Esophagus muscularis mucosa (tissue), 4 donors: ENCODE measurements around the gene PDS5B. TPM values are rescaled to one million over a fixed set of nuclear protein-coding genes. Genes with fewer than 3 reads are reported as not detected.

Experiments
- DNase-seq: peaks from one replicate; pipeline ENCODE4 v3.0.0-alpha.2; 2017; ENCODE audit errors: extremely low spot score
- H3K27ac ChIP-seq, 4 donors: fragments of 200-600 bp; sonication (generic); replicated peaks in 1 of 4; 1 replicate in 3 of 4; 2 replicates in 1 of 4; pipeline ENCODE4 v1.5.1; 2016 to 2019; ENCODE audit warnings: mild to moderate bottlenecking in 1 of 4
- H3K27me3 ChIP-seq, 4 donors: fragments of 200-600 bp; sonication (generic); one replicate each; pipeline versions ENCODE4 v1.5.1 to v1.6.0; 2016 to 2019
- H3K36me3 ChIP-seq, 4 donors: fragments of 200-600 bp; sonication (generic); one replicate each; pipeline ENCODE4 v1.5.1; 2016 to 2019
- H3K4me1 ChIP-seq, 4 donors: fragments of 200-600 bp; sonication (generic); one replicate each; pipeline ENCODE4 v1.5.1; 2016 to 2019
- H3K4me3 ChIP-seq, 4 donors: fragments of 200-600 bp; sonication (generic); 1 replicate in 2 of 4; 2 replicates in 2 of 4; pipeline ENCODE4 v1.5.1; 2016 to 2019; ENCODE audit warnings: mild to moderate bottlenecking in 4 of 4, moderate library complexity in 1 of 4
- H3K9me3 ChIP-seq, 4 donors: fragments of 200-600 bp; sonication (generic); 1 replicate in 3 of 4; 2 replicates in 1 of 4; pipeline ENCODE4 v1.5.1; 2016 to 2019
- CTCF ChIP-seq, 3 experiments: fragments of 200-600 bp in 2 of 3; fragments of 450-650 bp in 1 of 3; sonication (generic) in 2 of 3; IDR thresholded peaks; one replicate each; pipeline ENCODE4 v1.5.1; 2017 to 2019; ENCODE audit warnings: antibody characterized with exemption in 3 of 3, mild to moderate bottlenecking in 2 of 3, moderate library complexity in 1 of 3
- EP300 ChIP-seq: sonication (generic); formaldehyde crosslinking; IDR thresholded peaks from one replicate; pipeline ENCODE4 v1.6.1; 2017; ENCODE audit warnings: antibody characterized with exemption
- POLR2A ChIP-seq: fragments of 450-650 bp; IDR thresholded peaks from one replicate; pipeline ENCODE4 v1.6.1; 2017; ENCODE audit warnings: antibody characterized with exemption, moderate library complexity, mild to moderate bottlenecking, low read depth
- POLR2AphosphoS5 ChIP-seq, 2 donors: sonication (generic); formaldehyde crosslinking; IDR thresholded peaks; one replicate each; pipeline ENCODE4 v1.6.1; 2017; ENCODE audit warnings: antibody characterized with exemption in 2 of 2
- WGBS: methylation state at CpG from one replicate; pipeline ENCODE4 v1.1.5; 2018; 5-methylcytosine and 5-hydroxymethylcytosine counted together
- intact Hi-C: fragments of 100-400 bp; cut with DNase I; formaldehyde crosslinking; loops from one replicate; pipeline ENCODE4 v1.15.1; 2023
- total RNA-seq, 4 donors: library from RNA; depleted of rRNA; stranded (reverse); fragments of >200 nt; gene quantifications; one replicate each; pipeline versions ENCODE4 v1.1.0 to v1.2.1, GENCODE V29; 2016

Gene PDS5B
- total RNA-seq, 4 donors from 2014 or later, result 33.1 to 58.6 (median 42.4) TPM

- Histone ChIP-seq H3K27me3 (no peaks in the 10 kb centered on the region), H3K4me1 (no peaks in the 10 kb centered on the region), H3K4me3 (no peak overlapping the region), H3K9me3 (no peaks in the 10 kb centered on the region), H3K36me3 (peaks cover 8 to 23% (median 12%) of the 10 kb centered on the region in 4 donors), H3K27ac (no peak overlapping the region)
- 44% methylated on average over 3 of the region's 3 CpGs for WGBS
- DNase-seq, result no peak
- TF ChIP-seq CTCF (IDR thresholded peaks at IDR 0.05), result no peak
- TF ChIP-seq POLR2AphosphoS5 (IDR thresholded peaks at IDR 0.05), result no peak
- TF ChIP-seq EP300, result no peak
- intact Hi-C loops, result no loop called here
These were observed 196.8 kb downstream of the PDS5B start for GRCh38 chr13:32783067-32783466.

DNA sequence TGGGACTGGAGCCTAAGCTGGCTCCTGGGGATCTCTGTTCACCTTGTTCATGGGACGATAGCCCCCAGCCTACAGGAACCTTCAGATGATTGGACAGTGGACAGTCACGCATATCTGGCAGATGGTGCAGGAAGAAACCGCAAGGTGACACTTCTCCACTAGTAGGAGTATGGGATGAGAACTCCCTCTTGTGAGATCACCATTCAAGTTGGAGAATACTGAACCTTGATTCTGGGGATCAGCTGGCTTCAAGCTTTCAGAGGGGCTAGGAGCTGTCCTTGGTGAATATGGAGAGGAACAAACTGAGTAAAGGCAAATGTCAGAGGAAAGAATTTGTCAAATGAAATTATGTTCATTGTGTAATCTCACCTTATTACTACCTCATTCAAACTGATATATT lies 204.5 kb downstream of the PDS5B start:
- Histone ChIP-seq H3K4me1 (no peaks in the 10 kb centered on the region), H3K27ac (no peak overlapping the region), H3K9me3 (no peaks in the 10 kb centered on the region), H3K27me3 (no peaks in the 10 kb centered on the region), H3K4me3 (no peak overlapping the region), H3K36me3 (peaks cover 0 to 4% (median 0%) of the 10 kb centered on the region in 4 donors)
- no peak for DNase-seq
- intact Hi-C loops, result no loop called here
- WGBS, result 100% methylated on average over 3 of the region's 3 CpGs
- TF ChIP-seq POLR2A (no peak), EP300 (no peak), POLR2AphosphoS5 (IDR thresholded peaks at IDR 0.05) (no peak)

- Histone ChIP-seq H3K9me3 (no peaks in the 10 kb centered on the region), H3K36me3 (peaks cover 0 to 4% (median 0%) of the 10 kb centered on the region in 4 donors), H3K4me3 (no peak overlapping the region), H3K27me3 (no peaks in the 10 kb centered on the region), H3K27ac (no peak overlapping the region), H3K4me1 (no peaks in the 10 kb centered on the region)
- intact Hi-C loops, result no loop called here
- no peak for DNase-seq
- TF ChIP-seq POLR2AphosphoS5 (IDR thresholded peaks at IDR 0.05), result no peak
- no peak for TF ChIP-seq EP300
- no peak for TF ChIP-seq POLR2A
- 61% methylated on average over 8 of the region's 8 CpGs for WGBS
These were observed 205.4 kb downstream of the PDS5B start for GRCh38 chr13:32791545-32792172.

- intact Hi-C loops, result no loop called here
- Histone ChIP-seq H3K4me1 (no peaks in the 10 kb centered on the region), H3K27me3 (no peaks in the 10 kb centered on the region), H3K9me3 (no peaks in the 10 kb centered on the region), H3K4me3 (no peak overlapping the region), H3K36me3 (no peaks in the 10 kb centered on the region), H3K27ac (no peak overlapping the region)
- no peak for TF ChIP-seq CTCF (IDR thresholded peaks at IDR 0.05)
- no peak for TF ChIP-seq POLR2AphosphoS5 (IDR thresholded peaks at IDR 0.05)
- TF ChIP-seq POLR2A, result no peak
- TF ChIP-seq EP300, result no peak
- 85% methylated on average over 1 of the region's 1 CpG for WGBS
- DNase-seq, result no peak
These were observed 210.5 kb downstream of the PDS5B start for GRCh38 chr13:32796754-32797153.

- H3K27me3 ChIP-seq, result no peaks in the 10 kb centered on the region
- intact Hi-C loops, result no loop called here
- H3K27ac ChIP-seq, result no peak overlapping the region
- no peak for DNase-seq
- TF ChIP-seq CTCF (IDR thresholded peaks at IDR 0.05), result no peak
- TF ChIP-seq POLR2A, result no peak
- TF ChIP-seq EP300, result no peak
- TF ChIP-seq POLR2AphosphoS5 (IDR thresholded peaks at IDR 0.05), result no peak
- no peaks in the 10 kb centered on the region for H3K9me3 ChIP-seq
- 80% methylated on average over 3 of the region's 3 CpGs for WGBS
- peaks cover 0 to 14% (median 12%) of the 10 kb centered on the region in 4 donors for H3K4me1 ChIP-seq
- no peak overlapping the region for H3K4me3 ChIP-seq
- no peaks in the 10 kb centered on the region for H3K36me3 ChIP-seq
These were observed 215.9 kb downstream of the PDS5B start for GRCh38 chr13:32802159-32802558.
